H1 (cell line): ENCODE measurements around the gene LEMD1. TPM values are rescaled to one million over a fixed set of nuclear protein-coding genes. Genes with fewer than 3 reads are reported as not detected.

Experiments used
- ASH2L ChIP-seq: fragments of 200-600, 300-600 bp; sonication (generic); IDR thresholded peaks from one replicate; pipeline ENCODE4 v1.7.1; 2017; ENCODE audit warnings: low read length
- CTBP2 ChIP-seq: IDR thresholded peaks from 2 replicates; pipeline ENCODE4 v1.7.0; 2011; ENCODE audit warnings: borderline replicate concordance, mild to moderate bottlenecking, moderate library complexity, mixed read lengths, low read length; ENCODE audit not compliant: insufficient read depth, insufficient read length
- CTCF ChIP-seq, 3 experiments: IDR thresholded peaks; 1 replicate in 2 of 3; 2 replicates in 1 of 3; pipeline versions ENCODE4 v1.5.1 to v1.6.1; 2011; ENCODE audit warnings: low read length in 3 of 3, mild to moderate bottlenecking in 3 of 3, inconsistent platforms in 2 of 3, low read depth in 1 of 3, moderate library complexity in 1 of 3; ENCODE audit not compliant: insufficient read depth in 1 of 3; ENCODE audit errors: control extremely low read depth in 1 of 3
- JUN ChIP-seq: IDR thresholded peaks from 2 replicates; pipeline ENCODE4 v1.6.1; 2011; ENCODE audit warnings: low read depth, mild to moderate bottlenecking, improper control_type of control experiment, low read length
- RNF2 ChIP-seq: fragments of 200-900, 300-1000 bp; sonication (generic); IDR thresholded peaks from 2 replicates; pipeline ENCODE4 v1.7.1; 2016; ENCODE audit warnings: borderline replicate concordance, low read depth, mild to moderate bottlenecking, antibody characterized with exemption, low read length; ENCODE audit not compliant: poor library complexity, severe bottlenecking; ENCODE audit errors: missing control alignments
- TAF1 ChIP-seq: IDR thresholded peaks from 2 replicates; pipeline ENCODE4 v1.6.1; 2011; ENCODE audit warnings: mild to moderate bottlenecking, low read depth, low read length
- TEAD4 ChIP-seq: IDR thresholded peaks from 2 replicates; pipeline ENCODE4 v1.6.1; 2012; ENCODE audit warnings: low read depth, low read length, inconsistent platforms, mixed read lengths
- USF2 ChIP-seq: IDR thresholded peaks from 2 replicates; pipeline ENCODE4 v1.6.1; 2011; ENCODE audit warnings: low read length, improper control_type of control experiment
- YY1 ChIP-seq: IDR thresholded peaks from 2 replicates; pipeline ENCODE4 v1.6.1; 2011; ENCODE audit warnings: low read depth, mild to moderate bottlenecking, low read length
- polyA plus RNA-seq, 7 experiments: library from polyadenylated mRNA; depleted of rRNA in 3 of 7; stranded (reverse) in 5 of 7; unstranded in 2 of 7; fragments of >200 nt in 5 of 7; fragments of 200-250 nt in 2 of 7; gene quantifications; 1 replicate in 5 of 7; 2 replicates in 1 of 7; 4 replicates in 1 of 7; pipeline versions ENCODE4 v1.2.1 to v1.2.3, GENCODE V29; 2011 to 2013; ENCODE audit warnings: missing spikeins in 2 of 7, mixed read lengths in 2 of 7
- total RNA-seq: library from RNA; stranded (reverse); fragmentation: NEBNext Ultra II Directional; extraction: Animal tissue kit (Norgen Biotek cat#: 25700); gene quantifications from 2 replicates; pipeline ENCODE4 v1.2.1, GENCODE V29; 2021

Gene LEMD1
- total and polyA plus RNA-seq, 2 of the 8 experiments (the other 6 are each of a cell fraction or from before 2014, with no cell fraction given) = 10.0 to 10.5 TPM

GRCh38 chr1:205348554-205349487 lies 73.0 kb downstream of the LEMD1 start (continued):
- TF ChIP-seq USF2 = no peak
- TF ChIP-seq YY1 = no peak
- no peak for TF ChIP-seq TEAD4
- no peak for TF ChIP-seq CTBP2
- no peak for TF ChIP-seq CTCF (IDR thresholded peaks at IDR 0.05; ENCODE audit: control extremely low read depth in 1 of 3, insufficient read depth in 1 of 3, low read depth in 1 of 3, low read length in 3 of 3)
- TF ChIP-seq TAF1 = no peak
- no peak for TF ChIP-seq ASH2L
- TF ChIP-seq JUN = no peak
- no peak for TF ChIP-seq RNF2
